Peyer's patch (tissue), 4 donors: ENCODE data around the gene OSBPL3. TPM values are rescaled to one million over a fixed set of nuclear protein-coding genes. Genes with fewer than 3 reads are reported as not detected.

ENCODE experiments used
- DNase-seq, 3 donors: peaks; one replicate each; pipeline ENCODE4 v3.0.0-alpha.2; 2017 to 2019
- H3K27ac ChIP-seq, 4 donors: fragments of 200-600 bp; sonication (generic); one replicate each; pipeline ENCODE4 v1.5.1; 2016 to 2019
- H3K27me3 ChIP-seq, 2 donors: fragments of 200-600 bp; sonication (generic); one replicate each; pipeline ENCODE4 v1.5.1; 2019
- H3K36me3 ChIP-seq, 3 donors: fragments of 200-600 bp; sonication (generic); one replicate each; pipeline ENCODE4 v1.5.1; 2016 to 2019
- H3K4me1 ChIP-seq, 4 donors: fragments of 200-600 bp; sonication (generic); one replicate each; pipeline ENCODE4 v1.5.1; 2016 to 2019
- H3K4me3 ChIP-seq, 4 donors: fragments of 200-600 bp; sonication (generic); 1 replicate in 3 of 4; 2 replicates in 1 of 4; pipeline ENCODE4 v1.5.1; 2016 to 2019; ENCODE audit warnings: mild to moderate bottlenecking in 1 of 4
- H3K9me3 ChIP-seq, 4 donors: fragments of 200-600 bp; sonication (generic); one replicate each; pipeline ENCODE4 v1.5.1; 2016 to 2019; ENCODE audit warnings: mild to moderate bottlenecking in 1 of 4
- CTCF ChIP-seq, 6 experiments: fragments of 450-650 bp in 4 of 6; fragments of 200-600 bp in 2 of 6; sonication (generic) in 1 of 6; IDR thresholded peaks; one replicate each; pipeline ENCODE4 v1.5.1; 2017 to 2019; ENCODE audit warnings: antibody characterized with exemption in 6 of 6, mild to moderate bottlenecking in 3 of 6, moderate library complexity in 1 of 6
- POLR2A ChIP-seq, 2 donors: fragments of 450-650 bp; IDR thresholded peaks; one replicate each; pipeline ENCODE4 v1.5.1; 2017; ENCODE audit warnings: antibody characterized with exemption in 2 of 2, mild to moderate bottlenecking in 2 of 2, moderate library complexity in 2 of 2
- total RNA-seq, 4 donors: library from RNA; depleted of rRNA; stranded (reverse); fragments of >200 nt; gene quantifications; one replicate each; pipeline ENCODE4 v1.1.0, GENCODE V29; 2016

Gene OSBPL3
- total RNA-seq, 4 donors from 2014 or later: 20.1 to 67.7 (median 22.2) TPM

GRCh38 chr7:24948739-24949138, 31.2 kb downstream of the OSBPL3 start:
- H3K4me1 ChIP-seq: no peaks in the 10 kb centered on the region
- H3K27ac ChIP-seq: no peak overlapping the region
- H3K36me3 ChIP-seq: no peaks in the 10 kb centered on the region
- no peak overlapping the region for H3K4me3 ChIP-seq
- TF ChIP-seq POLR2A (IDR thresholded peaks at IDR 0.05) (no peak), CTCF (IDR thresholded peaks at IDR 0.05) (no peak)
- no peaks in the 10 kb centered on the region for H3K9me3 ChIP-seq
- H3K27me3 ChIP-seq: no peaks in the 10 kb centered on the region
- DNase-seq: no peak

- H3K4me1 ChIP-seq: no peaks in the 10 kb centered on the region
- H3K4me3 ChIP-seq: no peak overlapping the region
- no peak for TF ChIP-seq POLR2A (IDR thresholded peaks at IDR 0.05)
- TF ChIP-seq CTCF (IDR thresholded peaks at IDR 0.05): no peak
- H3K9me3 ChIP-seq: no peaks in the 10 kb centered on the region
- no peaks in the 10 kb centered on the region for H3K27me3 ChIP-seq
- no peak overlapping the region for H3K27ac ChIP-seq
- DNase-seq: no peak
- H3K36me3 ChIP-seq: no peaks in the 10 kb centered on the region
These were observed 33.5 kb downstream of the OSBPL3 start for GRCh38 chr7:24946467-24946866.

- no peak for DNase-seq
- Histone ChIP-seq H3K4me3 (no peak overlapping the region), H3K9me3 (no peaks in the 10 kb centered on the region), H3K27ac (no peak overlapping the region), H3K36me3 (no peaks in the 10 kb centered on the region), H3K27me3 (no peaks in the 10 kb centered on the region), H3K4me1 (no peaks in the 10 kb centered on the region)
- no peak for TF ChIP-seq POLR2A (IDR thresholded peaks at IDR 0.05)
- no peak for TF ChIP-seq CTCF (IDR thresholded peaks at IDR 0.05)
These were observed 34.1 kb downstream of the OSBPL3 start for GRCh38 chr7:24945899-24946298.

- Histone ChIP-seq H3K36me3 (no peaks in the 10 kb centered on the region), H3K4me1 (no peaks in the 10 kb centered on the region), H3K9me3 (no peaks in the 10 kb centered on the region), H3K27me3 (no peaks in the 10 kb centered on the region), H3K4me3 (no peak overlapping the region), H3K27ac (no peak overlapping the region)
- TF ChIP-seq CTCF (IDR thresholded peaks at IDR 0.05) (no peak), POLR2A (IDR thresholded peaks at IDR 0.05) (no peak)
- no peak for DNase-seq
These were observed 36.7 kb downstream of the OSBPL3 start for GRCh38 chr7:24943096-24943948.

- DNase-seq: no peak
- Histone ChIP-seq H3K4me3 (no peak overlapping the region), H3K4me1 (no peaks in the 10 kb centered on the region), H3K27ac (no peak overlapping the region), H3K9me3 (no peaks in the 10 kb centered on the region), H3K36me3 (no peaks in the 10 kb centered on the region), H3K27me3 (no peaks in the 10 kb centered on the region)
- TF ChIP-seq CTCF (IDR thresholded peaks at IDR 0.05) (no peak), POLR2A (IDR thresholded peaks at IDR 0.05) (no peak)
These were observed 37.8 kb downstream of the OSBPL3 start for GRCh38 chr7:24942226-24942625.
